H1 (cell line): Measurements from ENCODE around the gene CRYBB1. TPM values are rescaled to one million over a fixed set of nuclear protein-coding genes. Genes with fewer than 3 reads are reported as not detected.

Experiments used
- CHD7 ChIP-seq: fragments of 300-600 bp; sonication (generic); IDR thresholded peaks from 2 replicates; pipeline ENCODE4 v1.7.1; 2012; ENCODE audit warnings: low read length, moderate library complexity, mild to moderate bottlenecking, inconsistent platforms; ENCODE audit not compliant: insufficient replicate concordance
- E2F6 ChIP-seq: IDR thresholded peaks from 2 replicates; pipeline ENCODE4 v1.6.1; 2012; ENCODE audit warnings: inconsistent platforms
- EGR1 ChIP-seq: IDR thresholded peaks from 2 replicates; pipeline ENCODE4 v1.6.1; 2011; ENCODE audit warnings: low read depth, low read length, borderline replicate concordance
- MAX ChIP-seq: IDR thresholded peaks from 2 replicates; pipeline ENCODE4 v1.6.1; 2012; ENCODE audit warnings: inconsistent platforms
- RXRA ChIP-seq: IDR thresholded peaks from 2 replicates; pipeline ENCODE4 v1.6.1; 2011; ENCODE audit warnings: low read depth, mild to moderate bottlenecking, low read length, moderate library complexity; ENCODE audit not compliant: insufficient read depth
- SIRT6 ChIP-seq: IDR thresholded peaks from one replicate; pipeline ENCODE4 v1.7.1; 2012; ENCODE audit warnings: low read length, inconsistent platforms
- polyA plus RNA-seq, 7 experiments: library from polyadenylated mRNA; depleted of rRNA in 3 of 7; stranded (reverse) in 5 of 7; unstranded in 2 of 7; fragments of >200 nt in 5 of 7; fragments of 200-250 nt in 2 of 7; gene quantifications; 1 replicate in 5 of 7; 2 replicates in 1 of 7; 4 replicates in 1 of 7; pipeline versions ENCODE4 v1.2.1 to v1.2.3, GENCODE V29; 2011 to 2013; ENCODE audit warnings: missing spikeins in 2 of 7, mixed read lengths in 2 of 7
- total RNA-seq: library from RNA; stranded (reverse); fragmentation: NEBNext Ultra II Directional; extraction: Animal tissue kit (Norgen Biotek cat#: 25700); gene quantifications from 2 replicates; pipeline ENCODE4 v1.2.1, GENCODE V29; 2021

The CRYBB1 gene
- total and polyA plus RNA-seq, 2 of the 8 experiments (the other 6 are each of a cell fraction or from before 2014, with no cell fraction given): 1.7 to 6.0 TPM

- TF ChIP-seq MAX (no peak), E2F6 (no peak), RXRA (no peak), EGR1 (no peak), CHD7 (no peak), SIRT6 (no peak)
- TF ChIP-seq, all 59 proteins: peak for 0
Observed at GRCh38 chr22:26632422-26633155, 14.8 kb upstream of the CRYBB1 start (continued).
